Kidney epithelial cell (primary cell): ENCODE data around the gene PRKAR1B. TPM values are rescaled to one million over a fixed set of nuclear protein-coding genes. Genes with fewer than 3 reads are reported as not detected.

Source experiments
- DNase-seq: peaks from one replicate; pipeline ENCODE4 v3.0.0-alpha.2; 2010; ENCODE audit warnings: low read depth
- H3K27me3 ChIP-seq: 2 replicates; pipeline ENCODE4 v1.6.0; 2011; ENCODE audit warnings: low read length; ENCODE audit not compliant: control insufficient read depth, insufficient read depth
- H3K36me3 ChIP-seq: 2 replicates; pipeline ENCODE4 v1.5.1; 2011; ENCODE audit warnings: low read length; ENCODE audit not compliant: control insufficient read depth, insufficient read depth
- H3K4me3 ChIP-seq: 2 replicates; pipeline ENCODE4 v1.5.1; 2011; ENCODE audit warnings: low read depth, mild to moderate bottlenecking, control low read depth, low read length
- CTCF ChIP-seq: IDR thresholded peaks from 2 replicates; pipeline ENCODE4 v1.5.1; 2011; ENCODE audit warnings: mild to moderate bottlenecking, moderate library complexity, low read length, control low read depth, inconsistent platforms; ENCODE audit not compliant: insufficient read depth, poor library complexity, severe bottlenecking
- total RNA-seq: library from RNA; depleted of rRNA; stranded (reverse); fragments of >200 nt; gene quantifications from 2 replicates; pipeline ENCODE4 v1.2.3, GENCODE V29; 2015

The PRKAR1B gene
- total RNA-seq, 1 donor from 2014 or later: 23.8 TPM

- no peak overlapping the region for H3K4me3 ChIP-seq
- no peak for DNase-seq
Measured at GRCh38 chr7:685540-685939, 41.5 kb downstream of the PRKAR1B start.

GRCh38 chr7:684416-684815 is 42.7 kb downstream of the PRKAR1B start:
- H3K36me3 ChIP-seq: no peaks in the 10 kb centered on the region
- no peak for DNase-seq
- no peaks in the 10 kb centered on the region for H3K27me3 ChIP-seq
- TF ChIP-seq CTCF: no peak
- no peak overlapping the region for H3K4me3 ChIP-seq

More at GRCh38 chr7:685540-685939, 41.5 kb downstream of the PRKAR1B start:
- no peaks in the 10 kb centered on the region for H3K36me3 ChIP-seq
- no peaks in the 10 kb centered on the region for H3K27me3 ChIP-seq
- no peak for TF ChIP-seq CTCF

- Histone ChIP-seq H3K4me3 (no peak overlapping the region), H3K36me3 (no peaks in the 10 kb centered on the region), H3K27me3 (no peaks in the 10 kb centered on the region)
- DNase-seq: no peak
- no peak for TF ChIP-seq CTCF
Measured at GRCh38 chr7:683526-684205, 43.4 kb downstream of the PRKAR1B start.

DNA sequence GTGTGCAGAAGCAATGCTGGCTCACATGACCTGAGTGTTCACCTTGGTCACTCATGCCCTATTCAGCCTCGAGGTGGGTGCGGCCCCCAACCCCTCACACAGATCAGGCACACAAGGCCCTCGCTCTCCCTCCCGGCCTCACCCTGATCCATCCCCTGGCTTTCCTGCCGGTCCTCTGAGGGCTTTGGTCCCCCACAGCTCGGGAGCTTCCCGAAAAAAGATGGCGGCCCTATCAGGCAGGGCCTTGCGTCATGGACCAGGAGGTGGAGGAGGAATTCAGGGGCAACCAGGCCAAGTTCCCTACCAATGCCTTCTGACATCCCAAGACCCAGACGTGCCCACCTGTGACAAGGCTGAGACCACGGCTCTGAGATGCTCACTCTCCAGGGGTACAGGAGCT is 44.3 kb downstream of the PRKAR1B start:
- H3K27me3 ChIP-seq: no peaks in the 10 kb centered on the region
- no peak for DNase-seq
- no peak for TF ChIP-seq CTCF
- H3K4me3 ChIP-seq: no peak overlapping the region
- no peaks in the 10 kb centered on the region for H3K36me3 ChIP-seq

DNA sequence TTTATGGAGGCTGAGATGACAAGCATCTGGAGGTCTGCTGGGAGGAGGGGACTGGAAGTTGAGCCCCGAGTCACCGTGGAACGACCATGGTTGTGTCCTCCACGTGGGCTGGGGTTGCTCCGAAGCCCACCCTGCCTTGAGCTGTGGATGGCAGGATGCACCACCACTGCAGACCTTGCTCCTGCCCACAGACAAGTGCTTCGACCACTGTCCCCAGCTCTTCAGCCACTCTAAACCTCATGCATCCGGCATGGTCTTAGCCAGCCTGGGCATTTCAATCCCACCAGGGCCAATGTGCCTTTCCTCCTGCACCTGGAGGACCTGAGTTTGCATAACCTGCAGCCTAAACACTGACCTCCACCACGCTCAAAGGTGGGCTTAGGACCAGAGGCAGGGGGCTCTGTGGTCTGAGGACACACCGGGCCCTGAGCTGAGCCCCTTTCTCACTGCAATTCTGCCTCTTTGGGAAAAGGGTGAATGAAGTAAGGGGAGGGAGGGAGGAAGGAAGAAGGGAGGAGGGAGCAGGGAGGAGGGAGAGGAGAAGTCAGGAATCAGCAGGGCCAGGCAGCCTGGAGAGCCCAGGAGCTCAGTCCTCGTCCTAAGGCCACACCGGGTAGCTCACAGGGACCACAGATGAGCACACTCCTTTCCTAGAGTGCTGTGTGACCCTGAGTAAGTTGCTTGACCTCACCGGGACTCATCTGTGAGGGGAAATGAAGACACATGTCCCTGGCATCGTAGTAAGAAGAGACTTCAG is 45.4 kb downstream of the PRKAR1B start:
- Histone ChIP-seq H3K27me3 (no peaks in the 10 kb centered on the region), H3K4me3 (no peak overlapping the region), H3K36me3 (no peaks in the 10 kb centered on the region)
- no peak for TF ChIP-seq CTCF
- DNase-seq: no peak
